Thoracic aorta (tissue), 2 donors: ENCODE results near the gene CELF5. TPM values are rescaled to one million over a fixed set of nuclear protein-coding genes. Genes with fewer than 3 reads are reported as not detected.

ENCODE experiments used
- ATAC-seq: fragments of 150-250 bp; one replicate; pipeline ENCODE4 v1.8.0; 2017; ENCODE audit warnings: low read depth; ENCODE audit not compliant: insufficient number of reproducible peaks, low FRiP score
- DNase-seq: peaks from one replicate; pipeline ENCODE4 v3.0.0-alpha.2; 2020; ENCODE audit warnings: low spot score
- H3K27ac ChIP-seq, 2 donors: fragments of 200-600 bp; sonication (generic); 1 replicate in 1 of 2; 2 replicates in 1 of 2; pipeline ENCODE4 v1.5.1; 2016; ENCODE audit warnings: mild to moderate bottlenecking in 2 of 2, moderate library complexity in 2 of 2
- H3K27me3 ChIP-seq: fragments of 200-600 bp; sonication (generic); replicated peaks from 2 replicates; pipeline ENCODE4 v1.6.0; 2016; ENCODE audit warnings: mild to moderate bottlenecking; ENCODE audit not compliant: insufficient read depth
- H3K36me3 ChIP-seq: fragments of 200-600 bp; sonication (generic); one replicate; pipeline ENCODE4 v1.5.1; 2016
- H3K4me1 ChIP-seq, 2 donors: fragments of 200-600 bp; sonication (generic); 1 replicate in 1 of 2; 2 replicates in 1 of 2; pipeline versions ENCODE4 v1.5.1 to v1.6.0; 2016; ENCODE audit warnings: low read depth in 2 of 2, mild to moderate bottlenecking in 1 of 2; ENCODE audit not compliant: control insufficient read depth in 1 of 2
- H3K4me3 ChIP-seq: fragments of 200-600 bp; sonication (generic); 2 replicates; pipeline ENCODE4 v1.5.1; 2016; ENCODE audit warnings: mild to moderate bottlenecking
- H3K9me3 ChIP-seq: fragments of 200-600 bp; sonication (generic); 2 replicates; pipeline ENCODE4 v1.5.1; 2016
- total RNA-seq, 2 donors: library from RNA; depleted of rRNA; stranded (reverse); fragments of >200 nt; gene quantifications; one replicate each; pipeline versions ENCODE4 v1.1.0 to v1.2.3, GENCODE V29; 2016
- TF ChIP-seq, protein P1 (sequence below): fragments of 200-600 bp; sonication (generic); IDR thresholded peaks from one replicate; pipeline ENCODE4 v1.5.1; 2019; ENCODE audit warnings: antibody characterized with exemption

CELF5 gene
- total RNA-seq, 2 donors from 2014 or later, result not detected

DNA sequence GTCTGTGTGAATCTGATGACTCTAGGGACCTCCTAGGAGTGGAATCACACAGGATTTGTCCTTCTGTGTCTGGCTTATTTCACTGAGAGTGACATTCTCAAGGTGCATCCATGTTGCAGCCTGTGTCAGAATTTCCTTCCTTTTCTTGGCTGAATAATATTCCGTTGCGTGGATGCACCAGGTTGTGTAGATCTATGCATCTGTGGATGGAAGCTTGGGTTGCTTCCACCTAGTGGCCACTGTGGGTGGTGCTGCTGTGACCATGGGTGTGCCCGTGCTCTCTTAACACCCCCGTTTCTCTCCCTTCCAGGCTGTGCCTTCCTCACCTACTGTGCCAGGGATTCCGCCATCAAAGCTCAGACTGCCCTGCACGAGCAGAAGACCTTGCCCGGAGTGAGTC, 26.2 kb downstream of the CELF5 start:
- no peak overlapping the region for H3K4me3 ChIP-seq
- DNase-seq, result no peak
- no peak overlapping the region for H3K27ac ChIP-seq
- TF ChIP-seq, protein P1, sequence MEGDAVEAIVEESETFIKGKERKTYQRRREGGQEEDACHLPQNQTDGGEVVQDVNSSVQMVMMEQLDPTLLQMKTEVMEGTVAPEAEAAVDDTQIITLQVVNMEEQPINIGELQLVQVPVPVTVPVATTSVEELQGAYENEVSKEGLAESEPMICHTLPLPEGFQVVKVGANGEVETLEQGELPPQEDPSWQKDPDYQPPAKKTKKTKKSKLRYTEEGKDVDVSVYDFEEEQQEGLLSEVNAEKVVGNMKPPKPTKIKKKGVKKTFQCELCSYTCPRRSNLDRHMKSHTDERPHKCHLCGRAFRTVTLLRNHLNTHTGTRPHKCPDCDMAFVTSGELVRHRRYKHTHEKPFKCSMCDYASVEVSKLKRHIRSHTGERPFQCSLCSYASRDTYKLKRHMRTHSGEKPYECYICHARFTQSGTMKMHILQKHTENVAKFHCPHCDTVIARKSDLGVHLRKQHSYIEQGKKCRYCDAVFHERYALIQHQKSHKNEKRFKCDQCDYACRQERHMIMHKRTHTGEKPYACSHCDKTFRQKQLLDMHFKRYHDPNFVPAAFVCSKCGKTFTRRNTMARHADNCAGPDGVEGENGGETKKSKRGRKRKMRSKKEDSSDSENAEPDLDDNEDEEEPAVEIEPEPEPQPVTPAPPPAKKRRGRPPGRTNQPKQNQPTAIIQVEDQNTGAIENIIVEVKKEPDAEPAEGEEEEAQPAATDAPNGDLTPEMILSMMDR, result peak; percentile 54
- H3K9me3 ChIP-seq, result peaks cover 7% of the 10 kb centered on the region
- ATAC-seq, result no peak
- H3K27me3 ChIP-seq, result no peaks in the 10 kb centered on the region
- no peaks in the 10 kb centered on the region for H3K4me1 ChIP-seq
- no peaks in the 10 kb centered on the region for H3K36me3 ChIP-seq

DNA sequence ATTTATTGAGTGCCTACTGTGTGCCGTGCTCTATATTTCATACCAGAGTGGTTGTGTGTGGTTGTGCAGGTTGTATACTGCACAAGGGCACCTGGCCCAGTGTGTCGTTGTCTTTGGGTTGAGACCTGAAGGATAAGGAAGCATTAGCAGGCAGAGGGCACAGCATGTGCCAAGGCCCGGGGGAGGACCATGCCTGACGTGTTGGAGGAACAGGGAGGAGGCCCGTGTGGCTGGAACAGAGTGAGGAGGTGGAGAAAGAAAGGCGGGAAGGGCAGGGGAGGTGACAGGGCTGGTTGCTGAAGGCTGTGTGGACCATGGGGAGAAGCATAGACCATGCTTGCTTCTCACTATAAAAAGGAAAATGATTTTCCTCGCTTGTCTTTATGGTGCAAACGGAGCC, 26.8 kb downstream of the CELF5 start:
- H3K9me3 ChIP-seq, result peaks cover 7% of the 10 kb centered on the region
- ATAC-seq (no peak), DNase-seq (no peak)
- no peaks in the 10 kb centered on the region for H3K4me1 ChIP-seq
- H3K36me3 ChIP-seq, result no peaks in the 10 kb centered on the region
- H3K27me3 ChIP-seq, result no peaks in the 10 kb centered on the region
- no peak overlapping the region for H3K27ac ChIP-seq
- no peak overlapping the region for H3K4me3 ChIP-seq
- TF ChIP-seq, protein P1, result no peak

DNA sequence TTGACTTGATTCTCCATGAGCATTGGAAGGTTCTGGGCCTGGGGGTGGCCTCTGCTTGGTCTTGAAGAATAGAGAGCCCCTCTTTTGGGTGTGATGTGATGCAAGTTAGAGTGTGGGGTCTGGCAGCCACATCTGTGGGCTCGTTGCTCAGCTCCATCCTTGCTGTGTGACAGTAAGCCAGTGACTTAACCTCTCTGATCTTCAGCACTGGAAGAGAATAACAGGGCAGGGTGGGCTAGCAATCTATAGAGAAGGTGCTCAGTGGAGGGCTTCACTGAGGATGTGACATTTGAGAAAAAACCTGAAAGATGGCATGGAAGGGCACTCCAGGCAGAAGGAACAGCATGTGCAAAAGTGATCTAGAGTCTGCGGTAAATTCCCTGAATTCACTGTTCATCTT, 28.2 kb downstream of the CELF5 start:
- H3K27ac ChIP-seq, result no peak overlapping the region
- no peaks in the 10 kb centered on the region for H3K4me1 ChIP-seq

DNA sequence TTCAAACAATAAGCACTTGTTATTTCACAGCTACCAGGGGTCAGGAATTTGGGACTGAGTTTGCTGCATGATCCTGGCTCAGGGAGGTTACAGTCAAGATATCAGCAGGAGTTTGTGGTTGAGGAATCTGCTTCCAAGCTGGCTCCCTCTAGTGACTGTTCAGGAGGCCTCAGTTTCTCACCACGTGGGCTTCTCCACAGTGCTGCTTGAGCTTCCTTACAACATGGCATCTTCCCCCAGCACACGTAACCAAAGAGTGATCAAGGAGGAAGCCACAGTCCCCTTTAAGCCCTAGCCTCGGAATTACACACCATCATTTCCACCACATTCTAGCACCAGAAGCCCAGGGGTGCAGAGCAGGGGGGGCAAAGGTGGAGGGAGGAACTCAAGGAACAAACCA, 28.8 kb downstream of the CELF5 start:
- Histone ChIP-seq H3K36me3 (no peaks in the 10 kb centered on the region), H3K4me3 (no peak overlapping the region), H3K27me3 (no peaks in the 10 kb centered on the region), H3K4me1 (no peaks in the 10 kb centered on the region), H3K27ac (no peak overlapping the region), H3K9me3 (peaks cover 7% of the 10 kb centered on the region)
- TF ChIP-seq, protein P1, result no peak
- ATAC-seq (no peak), DNase-seq (no peak)

More for the DNA sequence above, 28.2 kb downstream of the CELF5 start:
- peaks cover 7% of the 10 kb centered on the region for H3K9me3 ChIP-seq
- H3K27me3 ChIP-seq, result no peaks in the 10 kb centered on the region
- no peak overlapping the region for H3K4me3 ChIP-seq
- ATAC-seq, result no peak
- TF ChIP-seq, protein P1, result no peak
- no peak for DNase-seq
- no peaks in the 10 kb centered on the region for H3K36me3 ChIP-seq

DNA sequence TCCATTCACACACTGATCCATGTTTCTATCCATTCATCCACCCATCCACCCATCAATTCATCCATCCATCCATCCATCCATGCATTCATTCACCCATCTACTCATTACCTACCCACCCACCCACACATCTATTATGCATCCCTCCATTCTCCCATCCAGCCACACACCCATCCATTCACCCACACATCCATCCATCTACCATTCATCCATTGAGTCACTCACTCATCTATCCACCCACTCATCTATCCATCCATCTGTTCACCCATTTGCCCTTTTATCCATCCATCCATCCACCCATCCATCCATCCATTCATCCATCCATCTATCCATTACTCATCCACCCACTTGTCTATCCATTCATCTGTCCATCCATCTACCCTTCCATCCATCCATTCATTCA, 30.1 kb downstream of the CELF5 start:
- no peak for DNase-seq
- Histone ChIP-seq H3K27me3 (no peaks in the 10 kb centered on the region), H3K4me3 (no peak overlapping the region), H3K27ac (no peak overlapping the region), H3K4me1 (no peaks in the 10 kb centered on the region), H3K9me3 (peaks cover 7% of the 10 kb centered on the region), H3K36me3 (no peaks in the 10 kb centered on the region)
- ATAC-seq, result no peak
- TF ChIP-seq, protein P1, result no peak
